WERI-Rb-1 (cell line): ENCODE measurements around the gene RFX4.

Source experiments
- DNase-seq: peaks from one replicate; pipeline ENCODE4 v3.0.0-alpha.2; 2020
- H3K27ac ChIP-seq: fragments of 250-450 bp; sonication (Bioruptor Pico); 2 replicates; pipeline ENCODE4 v1.5.1; 2020; ENCODE audit warnings: mild to moderate bottlenecking, moderate library complexity
- H3K27me3 ChIP-seq: fragments of 250-450 bp; sonication (Bioruptor Pico); 2 replicates; pipeline ENCODE4 v1.5.1; 2021; ENCODE audit warnings: mild to moderate bottlenecking, low read depth, moderate library complexity; ENCODE audit not compliant: insufficient read depth, severe bottlenecking
- H3K36me3 ChIP-seq: fragments of 250-450 bp; sonication (Bioruptor Pico); 2 replicates; pipeline ENCODE4 v1.5.1; 2020; ENCODE audit warnings: mild to moderate bottlenecking, moderate library complexity
- H3K4me3 ChIP-seq: 2 replicates; pipeline ENCODE4 v1.5.1; 2011; ENCODE audit warnings: low read depth, mild to moderate bottlenecking, control low read depth, low read length
- H3K9me3 ChIP-seq: fragments of 250-450 bp; sonication (Bioruptor Pico); 2 replicates; pipeline ENCODE4 v1.5.1; 2021; ENCODE audit warnings: mild to moderate bottlenecking, moderate library complexity; ENCODE audit not compliant: severe bottlenecking
- CTCF ChIP-seq: IDR thresholded peaks from 2 replicates; pipeline ENCODE4 v1.5.1; 2011; ENCODE audit warnings: low read depth, mild to moderate bottlenecking, control low read depth, inconsistent platforms, low read length

RFX4 gene

GRCh38 chr12:106776897-106777296, 194.1 kb downstream of the RFX4 start:
- TF ChIP-seq CTCF = no peak
- H3K4me3 ChIP-seq = no peak overlapping the region
- H3K36me3 ChIP-seq = no peaks in the 10 kb centered on the region
- no peak overlapping the region for H3K27ac ChIP-seq
- H3K27me3 ChIP-seq = no peaks in the 10 kb centered on the region
- no peak for DNase-seq
- no peaks in the 10 kb centered on the region for H3K9me3 ChIP-seq

GRCh38 chr12:106780010-106780631, 197.3 kb downstream of the RFX4 start:
- Histone ChIP-seq H3K27ac (no peak overlapping the region), H3K36me3 (0 out of 2 replicates have a peak, but pooled peaks cover 5% of the 10 kb centered on the region), H3K4me3 (no peak overlapping the region), H3K9me3 (no peaks in the 10 kb centered on the region), H3K27me3 (no peaks in the 10 kb centered on the region)
- TF ChIP-seq CTCF = no peak
- no peak for DNase-seq

GRCh38 chr12:106782619-106783018, 199.8 kb downstream of the RFX4 start:
- H3K4me3 ChIP-seq = no peak overlapping the region
- H3K9me3 ChIP-seq = no peaks in the 10 kb centered on the region
- no peaks in the 10 kb centered on the region for H3K27me3 ChIP-seq
- no peak for TF ChIP-seq CTCF
- peaks cover 5% of the 10 kb centered on the region; the same call in 1 of the 2 replicates for H3K36me3 ChIP-seq
- no peak for DNase-seq
- no peak overlapping the region for H3K27ac ChIP-seq

GRCh38 chr12:106783515-106783914, 200.7 kb downstream of the RFX4 start:
- no peak overlapping the region for H3K4me3 ChIP-seq
- no peak for TF ChIP-seq CTCF
- no peaks in the 10 kb centered on the region for H3K27me3 ChIP-seq
- H3K9me3 ChIP-seq = no peaks in the 10 kb centered on the region
- no peak overlapping the region for H3K27ac ChIP-seq
- H3K36me3 ChIP-seq = peaks cover 5% of the 10 kb centered on the region; the same call in 1 of the 2 replicates
- DNase-seq = no peak

- Histone ChIP-seq H3K27ac (no peak overlapping the region), H3K4me3 (no peak overlapping the region), H3K9me3 (no peaks in the 10 kb centered on the region), H3K27me3 (no peaks in the 10 kb centered on the region), H3K36me3 (no peaks in the 10 kb centered on the region; the same call in 1 of the 2 replicates)
- TF ChIP-seq CTCF = peak; percentile 31
- no peak for DNase-seq
Measured at GRCh38 chr12:106790020-106790419, 207.2 kb downstream of the RFX4 start.

GRCh38 chr12:106791531-106791930, 208.7 kb downstream of the RFX4 start:
- Histone ChIP-seq H3K27me3 (no peaks in the 10 kb centered on the region), H3K27ac (no peak overlapping the region), H3K36me3 (no peaks in the 10 kb centered on the region; the same call in 1 of the 2 replicates), H3K4me3 (no peak overlapping the region), H3K9me3 (no peaks in the 10 kb centered on the region)
- TF ChIP-seq CTCF = no peak
- no peak for DNase-seq
